HFF-Myc (cell line): ENCODE results near the gene CDC6.

ENCODE experiments used
- DNase-seq: peaks from one replicate; pipeline ENCODE4 v3.0.0-alpha.2; 2011; ENCODE audit warnings: low read depth; ENCODE audit errors: extremely low read depth
- H3K4me3 ChIP-seq: replicated peaks from 2 replicates; pipeline ENCODE4 v1.5.1; 2011; ENCODE audit warnings: low read depth, mild to moderate bottlenecking, control low read depth, low read length
- TF ChIP-seq, protein P1 (sequence below): IDR thresholded peaks from 2 replicates; pipeline ENCODE4 v1.5.1; 2012; ENCODE audit warnings: mild to moderate bottlenecking, low read depth, low read length, control low read depth; ENCODE audit errors: missing control alignments

Gene CDC6

DNA sequence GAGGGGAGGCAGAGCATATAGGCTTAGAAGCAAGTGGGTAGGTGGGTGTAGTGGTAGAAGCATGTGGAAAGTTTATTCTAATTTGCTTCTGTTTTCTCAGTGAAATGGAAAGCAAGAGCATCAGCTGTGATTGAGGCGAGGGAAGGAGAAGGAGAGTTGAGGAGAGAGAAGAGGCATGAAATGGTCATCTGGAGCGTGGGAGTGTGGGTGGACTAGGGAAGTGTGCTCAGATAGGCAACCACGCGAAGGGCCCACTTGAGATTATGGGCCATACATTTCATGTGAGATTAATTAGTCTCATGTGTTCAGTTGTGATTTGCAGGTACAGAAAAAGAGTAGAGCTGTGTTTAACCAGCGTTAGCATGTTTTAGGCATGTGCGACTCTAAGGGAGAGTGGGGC is 20.8 kb upstream of the CDC6 start:
- H3K4me3 ChIP-seq = no peak overlapping the region
- DNase-seq = no peak
- TF ChIP-seq, protein P1, sequence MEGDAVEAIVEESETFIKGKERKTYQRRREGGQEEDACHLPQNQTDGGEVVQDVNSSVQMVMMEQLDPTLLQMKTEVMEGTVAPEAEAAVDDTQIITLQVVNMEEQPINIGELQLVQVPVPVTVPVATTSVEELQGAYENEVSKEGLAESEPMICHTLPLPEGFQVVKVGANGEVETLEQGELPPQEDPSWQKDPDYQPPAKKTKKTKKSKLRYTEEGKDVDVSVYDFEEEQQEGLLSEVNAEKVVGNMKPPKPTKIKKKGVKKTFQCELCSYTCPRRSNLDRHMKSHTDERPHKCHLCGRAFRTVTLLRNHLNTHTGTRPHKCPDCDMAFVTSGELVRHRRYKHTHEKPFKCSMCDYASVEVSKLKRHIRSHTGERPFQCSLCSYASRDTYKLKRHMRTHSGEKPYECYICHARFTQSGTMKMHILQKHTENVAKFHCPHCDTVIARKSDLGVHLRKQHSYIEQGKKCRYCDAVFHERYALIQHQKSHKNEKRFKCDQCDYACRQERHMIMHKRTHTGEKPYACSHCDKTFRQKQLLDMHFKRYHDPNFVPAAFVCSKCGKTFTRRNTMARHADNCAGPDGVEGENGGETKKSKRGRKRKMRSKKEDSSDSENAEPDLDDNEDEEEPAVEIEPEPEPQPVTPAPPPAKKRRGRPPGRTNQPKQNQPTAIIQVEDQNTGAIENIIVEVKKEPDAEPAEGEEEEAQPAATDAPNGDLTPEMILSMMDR = no peak

GRCh38 chr17:40268141-40268712 is 19.5 kb upstream of the CDC6 start:
- TF ChIP-seq, protein P1 = no peak
- H3K4me3 ChIP-seq = no peak overlapping the region
- no peak for DNase-seq

- TF ChIP-seq, protein P1 = no peak
- DNase-seq = no peak
Measured at GRCh38 chr17:40278414-40278813, 9.3 kb upstream of the CDC6 start.

DNA sequence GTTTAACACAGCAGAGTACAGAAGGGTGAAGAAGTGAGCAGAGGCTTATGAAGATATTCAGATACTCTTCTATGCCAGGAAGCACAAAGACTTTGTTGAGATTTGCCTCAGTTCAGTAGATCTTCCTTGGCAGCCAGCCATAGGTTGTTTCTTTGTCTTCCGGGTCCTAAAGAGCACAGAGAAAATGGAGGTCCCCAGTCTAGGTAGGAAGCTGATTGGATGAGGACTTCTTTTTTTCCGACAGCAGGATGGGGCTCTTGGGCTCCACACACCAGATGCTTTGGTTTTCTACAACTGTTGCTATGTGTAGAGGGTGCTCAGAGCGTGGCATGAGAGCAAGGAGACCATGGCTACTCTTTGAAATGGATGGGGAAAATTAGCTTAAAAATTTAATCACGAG is 8.3 kb upstream of the CDC6 start:
- TF ChIP-seq, protein P1 = no peak
- DNase-seq = no peak
- no peak overlapping the region for H3K4me3 ChIP-seq

More at GRCh38 chr17:40278414-40278813, 9.3 kb upstream of the CDC6 start:
- no peak overlapping the region for H3K4me3 ChIP-seq

- no peak overlapping the region for H3K4me3 ChIP-seq
- TF ChIP-seq, protein P1 = no peak
- DNase-seq = no peak
Measured at GRCh38 chr17:40281663-40282062, 6.0 kb upstream of the CDC6 start.

DNA sequence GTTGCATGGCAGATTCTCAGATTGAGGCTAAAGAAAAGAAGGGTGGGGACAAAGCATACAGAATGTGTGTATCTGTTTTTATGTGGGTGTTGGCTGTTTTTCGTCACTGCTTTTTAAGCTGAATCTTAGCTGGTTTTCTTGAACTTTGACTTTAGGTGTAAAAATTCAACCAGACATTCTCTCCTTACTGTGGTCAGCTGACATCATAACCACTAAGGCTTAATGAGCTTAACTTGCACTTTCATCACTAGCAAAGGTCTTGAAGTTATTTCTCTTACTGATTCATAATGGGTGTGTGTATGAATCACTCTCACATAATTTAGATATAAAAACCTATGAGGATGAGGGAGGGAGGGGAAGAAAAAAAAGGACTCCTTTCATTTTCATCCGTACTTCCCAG is 4.0 kb upstream of the CDC6 start:
- no peak for DNase-seq
- peak overlapping the region; percentile 14; the same call in 1 of the 2 replicates for H3K4me3 ChIP-seq
- TF ChIP-seq, protein P1 = no peak
